VCaP (cell line): ENCODE results near the gene UQCC5.

Source experiments
- H3K27ac ChIP-seq: fragments of 450-650 bp; 2 replicates; pipeline ENCODE4 v1.5.1; 2017
- TF ChIP-seq, protein P1 (sequence below): fragments of 450-650 bp; conservative IDR thresholded peaks from 2 replicates; pipeline ENCODE4 v1.5.1; 2017; ENCODE audit warnings: mild to moderate bottlenecking, moderate library complexity

Gene UQCC5

GRCh38 chr3:52507359-52507758 lies 29.0 kb upstream of the UQCC5 start:
- no peak overlapping the region for H3K27ac ChIP-seq
- TF ChIP-seq, protein P1, sequence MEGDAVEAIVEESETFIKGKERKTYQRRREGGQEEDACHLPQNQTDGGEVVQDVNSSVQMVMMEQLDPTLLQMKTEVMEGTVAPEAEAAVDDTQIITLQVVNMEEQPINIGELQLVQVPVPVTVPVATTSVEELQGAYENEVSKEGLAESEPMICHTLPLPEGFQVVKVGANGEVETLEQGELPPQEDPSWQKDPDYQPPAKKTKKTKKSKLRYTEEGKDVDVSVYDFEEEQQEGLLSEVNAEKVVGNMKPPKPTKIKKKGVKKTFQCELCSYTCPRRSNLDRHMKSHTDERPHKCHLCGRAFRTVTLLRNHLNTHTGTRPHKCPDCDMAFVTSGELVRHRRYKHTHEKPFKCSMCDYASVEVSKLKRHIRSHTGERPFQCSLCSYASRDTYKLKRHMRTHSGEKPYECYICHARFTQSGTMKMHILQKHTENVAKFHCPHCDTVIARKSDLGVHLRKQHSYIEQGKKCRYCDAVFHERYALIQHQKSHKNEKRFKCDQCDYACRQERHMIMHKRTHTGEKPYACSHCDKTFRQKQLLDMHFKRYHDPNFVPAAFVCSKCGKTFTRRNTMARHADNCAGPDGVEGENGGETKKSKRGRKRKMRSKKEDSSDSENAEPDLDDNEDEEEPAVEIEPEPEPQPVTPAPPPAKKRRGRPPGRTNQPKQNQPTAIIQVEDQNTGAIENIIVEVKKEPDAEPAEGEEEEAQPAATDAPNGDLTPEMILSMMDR, result no peak

GRCh38 chr3:52509753-52510328 lies 26.6 kb upstream of the UQCC5 start:
- TF ChIP-seq, protein P1, result no peak
- no peak overlapping the region for H3K27ac ChIP-seq

GRCh38 chr3:52511509-52511908 lies 24.9 kb upstream of the UQCC5 start:
- TF ChIP-seq, protein P1, result no peak
- no peak overlapping the region for H3K27ac ChIP-seq

- no peak overlapping the region for H3K27ac ChIP-seq
- TF ChIP-seq, protein P1, result no peak
Measured at GRCh38 chr3:52512105-52512504, 24.3 kb upstream of the UQCC5 start.

GRCh38 chr3:52512727-52513126 lies 23.7 kb upstream of the UQCC5 start:
- no peak overlapping the region for H3K27ac ChIP-seq
- TF ChIP-seq, protein P1, result no peak

DNA sequence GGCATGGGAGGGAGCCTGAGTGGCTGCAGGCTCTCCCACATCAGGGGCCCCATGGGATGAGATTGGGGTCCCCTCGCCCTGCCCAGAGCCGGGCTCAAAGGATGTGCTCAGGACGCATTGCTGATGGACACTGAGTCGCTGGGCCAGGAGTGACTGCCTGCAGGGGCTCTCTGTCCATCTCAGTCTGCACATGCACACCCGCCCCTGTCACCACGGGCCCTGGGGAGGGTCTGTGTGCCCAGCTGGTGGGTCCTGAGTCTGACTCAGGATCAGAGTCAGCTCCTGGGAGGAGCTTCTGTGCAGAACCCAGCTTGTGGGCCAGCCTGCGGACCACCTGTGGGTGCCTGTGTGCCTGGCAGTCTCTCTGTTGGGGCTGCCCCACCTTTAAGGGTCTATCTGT lies 23.1 kb upstream of the UQCC5 start:
- TF ChIP-seq, protein P1, result no peak
- no peak overlapping the region for H3K27ac ChIP-seq

DNA sequence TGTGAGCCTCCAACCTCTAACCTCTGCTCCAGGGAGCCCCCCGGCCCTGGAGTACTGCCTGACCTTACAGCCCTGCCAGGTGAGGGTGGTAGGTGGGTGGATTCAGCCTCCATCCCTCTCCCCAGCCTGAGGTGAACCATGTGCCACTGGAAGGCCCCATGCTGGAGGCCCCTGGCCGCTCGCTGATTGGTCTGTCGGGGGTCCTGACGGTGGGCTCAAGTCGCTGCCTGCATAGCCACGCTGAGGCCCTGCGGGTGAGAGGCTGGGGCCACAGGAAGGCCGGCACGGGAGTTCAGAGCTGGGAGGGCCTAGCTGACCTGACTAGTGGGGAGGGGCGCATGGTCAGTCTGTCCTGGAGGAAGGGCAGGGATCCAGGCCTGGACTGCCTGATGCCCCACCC lies 21.8 kb upstream of the UQCC5 start:
- no peak overlapping the region for H3K27ac ChIP-seq
- TF ChIP-seq, protein P1, result no peak

DNA sequence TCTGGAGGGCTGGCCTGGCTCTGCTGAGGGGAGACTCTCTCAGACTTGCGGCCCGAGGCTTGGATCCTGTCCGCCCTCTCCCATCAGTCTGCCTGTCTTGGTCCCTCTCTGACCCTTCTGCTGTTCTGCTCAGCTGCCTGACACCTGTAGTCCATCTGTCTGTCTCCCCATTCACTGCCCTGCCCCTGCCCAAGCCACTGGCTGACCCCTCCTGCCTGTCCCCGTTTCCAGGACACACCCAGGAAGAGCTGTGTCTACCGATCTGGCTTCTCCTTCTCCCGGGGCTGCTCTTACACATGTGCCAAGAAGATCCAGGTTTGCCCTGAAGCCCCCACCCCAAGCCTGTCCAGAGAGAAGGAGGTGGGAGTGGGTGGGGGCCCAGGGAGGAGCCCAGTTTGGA lies 21.2 kb upstream of the UQCC5 start:
- H3K27ac ChIP-seq, result no peak overlapping the region
- TF ChIP-seq, protein P1, result no peak
